ENCODE data around the gene TEX264. TPM values are rescaled to one million over a fixed set of nuclear protein-coding genes. Genes with fewer than 3 reads are reported as not detected.

TEX264 gene
- total and polyA plus RNA-seq, 8 donors = 18.7 to 73.0 (median 37.3) TPM

- Histone ChIP-seq H3K27me3 (peaks cover 0 to 10% (median 0%) of the 10 kb centered on the region in 3 donors), H3K4me1 (peaks cover 0 to 6% (median 2%) of the 10 kb centered on the region in 4 donors), H3K4me3 (no peak overlapping the region), H3K27ac (no peak overlapping the region), H3K9me3 (no peaks in the 10 kb centered on the region), H3K36me3 (no peaks in the 10 kb centered on the region)
- intact Hi-C loops (cut with DNase I; ENCODE audit: low total_unique reads) = no loop called here
- DNase-seq = no peak
- 88 to 93% (median 90%) methylated on average over 11 to 12 of the region's 12 CpGs for WGBS, 5 donors
- TF ChIP-seq POLR2A (IDR thresholded peaks at IDR 0.05) = no peak
Measured at GRCh38 chr3:51720292-51721061, 49.4 kb downstream of the TEX264 start.

GRCh38 chr3:51721062-51721745 is 50.2 kb downstream of the TEX264 start:
- H3K27ac ChIP-seq = no peak overlapping the region
- H3K4me3 ChIP-seq = no peak overlapping the region
- DNase-seq = no peak
- no peaks in the 10 kb centered on the region for H3K9me3 ChIP-seq
- peaks cover 0 to 10% (median 0%) of the 10 kb centered on the region in 3 donors for H3K27me3 ChIP-seq
- H3K36me3 ChIP-seq = no peaks in the 10 kb centered on the region
- intact Hi-C loops (cut with DNase I; ENCODE audit: low total_unique reads) = no loop called here
- TF ChIP-seq EP300 (IDR thresholded peaks at IDR 0.05) (no peak), POLR2A (IDR thresholded peaks at IDR 0.05) (no peak), CTCF (IDR thresholded peaks at IDR 0.05) (no peak), POLR2AphosphoS5 (IDR thresholded peaks at IDR 0.05) (no peak)
- WGBS, 5 donors = 72 to 76% (median 75%) methylated on average over 8 of the region's 8 CpGs
- peaks cover 0 to 6% (median 2%) of the 10 kb centered on the region in 4 donors for H3K4me1 ChIP-seq

- 64 to 73% (median 68%) methylated on average over 4 of the region's 4 CpGs for WGBS, 5 donors
- H3K27ac ChIP-seq = no peak overlapping the region
- peaks cover 0 to 9% (median 0%) of the 10 kb centered on the region in 3 donors for H3K27me3 ChIP-seq
- peaks cover 0 to 6% (median 2%) of the 10 kb centered on the region in 4 donors for H3K4me1 ChIP-seq
- intact Hi-C loops (cut with DNase I; ENCODE audit: low total_unique reads) = no loop called here
- no peaks in the 10 kb centered on the region for H3K9me3 ChIP-seq
- DNase-seq = no peak
- H3K36me3 ChIP-seq = no peaks in the 10 kb centered on the region
- no peak for TF ChIP-seq CTCF (IDR thresholded peaks at IDR 0.05)
- no peak for TF ChIP-seq POLR2A (IDR thresholded peaks at IDR 0.05)
- H3K4me3 ChIP-seq = no peak overlapping the region
Measured at GRCh38 chr3:51722362-51722761, 51.3 kb downstream of the TEX264 start.

GRCh38 chr3:51727500-51727899 is 56.4 kb downstream of the TEX264 start:
- TF ChIP-seq EP300 (IDR thresholded peaks at IDR 0.05) (no peak), POLR2AphosphoS5 (IDR thresholded peaks at IDR 0.05) (no peak), CTCF (IDR thresholded peaks at IDR 0.05) (no peak), POLR2A (IDR thresholded peaks at IDR 0.05) (no peak)
- DNase-seq = no peak
- Histone ChIP-seq H3K9me3 (no peaks in the 10 kb centered on the region), H3K27ac (no peak overlapping the region), H3K36me3 (no peaks in the 10 kb centered on the region), H3K4me3 (no peak overlapping the region), H3K27me3 (no peaks in the 10 kb centered on the region), H3K4me1 (no peaks in the 10 kb centered on the region)
- intact Hi-C loops (cut with DNase I; ENCODE audit: low total_unique reads) = no loop called here

Measured in stomach (tissue), 9 donors.